ENCODE results near the gene CEP70. TPM values are rescaled to one million over a fixed set of nuclear protein-coding genes. Genes with fewer than 3 reads are reported as not detected.
"Not testable (repeated sequence)": the region's sequence is repeated elsewhere in the genome, so short reads cannot be mapped to it uniquely, and the experiment has no call there.

Gene CEP70
- total RNA-seq, 1 donor from 2014 or later = 29.7 TPM

DNA sequence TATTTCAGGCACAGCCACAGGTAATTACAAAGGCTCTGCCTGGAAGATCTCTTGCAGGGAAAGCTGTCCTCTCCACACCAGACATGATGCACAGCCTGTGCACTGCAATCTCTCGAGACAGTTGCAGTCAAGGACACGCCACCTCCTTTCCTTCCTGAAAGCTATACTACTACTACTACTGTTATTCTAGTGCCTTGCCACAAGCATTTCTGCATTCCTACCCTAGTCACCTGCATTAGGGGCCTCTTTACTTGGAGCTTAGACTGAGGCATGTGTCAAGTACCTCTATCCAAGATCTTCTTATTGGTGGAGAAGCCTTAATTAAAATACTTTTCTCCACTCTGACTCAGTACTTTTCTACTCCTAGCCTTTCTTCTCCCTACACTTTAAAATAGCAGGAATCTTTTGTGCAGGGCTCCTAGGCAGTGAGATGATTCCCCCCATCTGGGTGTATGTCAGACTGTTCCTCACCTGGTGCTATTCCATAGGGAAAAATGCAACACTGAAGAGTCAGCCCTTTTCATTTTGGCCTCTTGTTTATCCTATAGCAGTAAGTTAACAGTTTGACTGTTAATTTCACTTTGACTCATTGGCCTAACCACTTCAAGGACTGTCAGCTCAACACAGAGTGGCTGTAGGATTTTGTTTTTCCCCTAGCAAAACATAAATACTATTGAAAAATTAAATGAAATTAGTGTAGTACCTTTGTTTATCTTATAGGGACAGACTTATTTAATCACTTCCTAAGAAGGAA is 80.8 kb downstream of the CEP70 start:
- no peak for DNase-seq

DNA sequence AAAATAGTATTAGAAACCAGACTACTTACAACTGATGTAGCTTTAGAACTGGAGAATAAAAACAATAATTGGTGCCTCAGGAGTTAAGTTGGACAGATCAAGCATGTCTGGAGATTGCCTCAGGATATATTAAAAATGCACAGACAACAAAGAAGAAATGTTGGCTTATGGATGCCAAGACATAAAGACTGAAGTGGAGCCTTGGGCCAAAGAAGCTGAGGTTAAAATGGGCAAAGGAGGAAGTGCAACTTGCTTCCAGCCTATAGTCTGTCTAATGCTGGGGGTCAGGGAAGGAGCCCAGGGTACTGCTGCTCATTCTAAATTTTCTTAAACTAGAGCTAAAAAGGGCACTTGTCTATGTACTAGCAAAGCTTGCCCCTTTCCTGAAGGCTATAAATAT is 82.1 kb downstream of the CEP70 start:
- DNase-seq = no peak

DNA sequence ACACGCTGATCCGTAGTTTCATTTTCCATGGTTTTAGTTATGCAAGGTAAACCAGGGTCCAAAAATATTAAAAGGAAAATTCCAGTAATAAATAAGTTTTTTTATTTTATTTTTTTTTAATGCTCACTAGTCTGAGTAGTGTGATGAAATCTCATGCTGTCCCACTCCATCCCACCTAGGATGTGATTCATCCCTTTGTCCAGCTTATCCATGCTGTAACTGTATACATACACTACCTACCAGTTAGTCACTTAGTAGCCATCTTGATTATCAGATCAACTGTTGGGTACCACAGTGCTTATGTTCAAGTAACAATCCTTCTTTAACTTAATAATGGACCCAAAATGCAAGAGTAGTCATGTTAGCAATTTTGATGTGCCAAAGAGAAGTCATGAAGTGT is 84.5 kb downstream of the CEP70 start:
- DNase-seq = no peak

DNA sequence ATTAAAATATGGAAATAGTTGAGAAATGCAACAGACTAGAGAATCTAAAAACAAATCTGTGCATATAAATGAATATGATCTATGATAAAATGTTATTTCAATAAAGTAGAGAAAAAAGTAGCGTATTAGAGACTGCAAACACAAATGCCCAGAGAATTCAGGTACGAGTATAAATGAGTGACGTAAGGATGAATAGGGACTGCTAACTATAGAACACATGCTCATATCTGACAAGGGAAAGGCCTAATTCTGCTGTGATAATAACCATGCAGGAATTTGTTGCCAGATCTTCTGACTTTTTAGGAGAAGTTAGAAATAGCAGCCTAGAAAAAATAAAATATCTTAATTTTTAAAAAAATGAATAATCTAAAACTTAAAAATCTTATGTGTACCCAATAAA is 86.5 kb downstream of the CEP70 start:
- no peak for DNase-seq

- DNase-seq = no peak
Measured at GRCh38 chr3:138498991-138499390, 95.1 kb downstream of the CEP70 start.

DNA sequence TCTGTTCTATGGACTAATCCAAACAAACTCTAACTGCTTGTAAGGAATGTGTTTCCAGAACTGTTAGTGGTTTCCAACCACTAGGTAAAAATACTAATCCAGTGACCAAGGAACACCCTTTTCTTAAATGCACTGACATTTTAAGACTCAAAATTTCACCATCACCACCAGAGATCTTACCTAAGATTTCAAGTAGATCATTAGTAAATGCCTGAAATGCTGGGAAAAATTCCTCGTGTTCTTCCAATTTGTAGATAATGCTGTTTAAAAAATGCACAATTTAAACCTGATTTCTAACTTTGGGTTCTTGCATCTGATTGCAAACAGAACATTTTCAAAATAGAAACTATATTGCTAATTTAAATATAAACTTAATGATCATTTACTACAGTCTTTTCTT is 96.2 kb downstream of the CEP70 start:
- DNase-seq = no peak

DNA sequence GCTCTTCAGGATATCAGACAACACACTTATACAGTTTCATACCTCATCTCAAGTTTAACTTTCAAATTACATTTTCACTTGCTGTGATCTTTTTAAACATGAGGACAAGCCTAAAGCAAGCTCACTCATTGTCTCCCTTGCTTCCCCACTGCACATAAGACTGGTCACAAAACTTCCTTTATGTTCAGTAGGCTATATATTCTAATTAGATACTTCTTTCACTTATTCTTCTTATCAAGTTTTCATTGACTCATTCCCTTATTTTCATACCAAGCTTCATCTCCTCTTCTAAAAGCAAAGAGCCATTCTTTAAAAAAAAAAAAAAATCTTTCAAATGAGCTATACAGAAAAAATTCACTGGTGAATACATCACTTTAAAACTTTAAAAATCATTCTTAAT is 97.0 kb downstream of the CEP70 start:
- no peak for DNase-seq

DNA sequence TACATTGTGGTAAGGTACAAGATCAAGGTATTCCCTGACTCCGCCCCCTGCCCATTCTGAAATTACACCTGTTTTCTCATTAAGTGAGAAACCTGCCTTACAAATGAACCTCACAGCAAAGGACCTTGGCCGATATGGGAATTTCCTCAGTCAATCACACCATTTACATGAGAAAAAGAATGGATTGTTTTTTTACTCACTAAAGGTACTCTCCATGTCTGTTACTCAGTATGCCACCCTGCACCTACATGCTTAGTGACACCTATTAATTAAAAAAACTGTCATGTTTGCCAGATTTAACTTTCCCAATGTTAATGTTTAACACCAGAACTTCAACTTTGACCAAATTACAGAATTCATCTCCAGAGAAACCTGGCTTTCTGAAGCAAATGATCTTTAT is 97.6 kb downstream of the CEP70 start:
- no peak for DNase-seq

- not testable (repeated sequence) for DNase-seq
Measured at GRCh38 chr3:138495638-138496037, 98.4 kb downstream of the CEP70 start.

- DNase-seq = no peak
Measured at GRCh38 chr3:138494607-138494929, 99.5 kb downstream of the CEP70 start.

DNA sequence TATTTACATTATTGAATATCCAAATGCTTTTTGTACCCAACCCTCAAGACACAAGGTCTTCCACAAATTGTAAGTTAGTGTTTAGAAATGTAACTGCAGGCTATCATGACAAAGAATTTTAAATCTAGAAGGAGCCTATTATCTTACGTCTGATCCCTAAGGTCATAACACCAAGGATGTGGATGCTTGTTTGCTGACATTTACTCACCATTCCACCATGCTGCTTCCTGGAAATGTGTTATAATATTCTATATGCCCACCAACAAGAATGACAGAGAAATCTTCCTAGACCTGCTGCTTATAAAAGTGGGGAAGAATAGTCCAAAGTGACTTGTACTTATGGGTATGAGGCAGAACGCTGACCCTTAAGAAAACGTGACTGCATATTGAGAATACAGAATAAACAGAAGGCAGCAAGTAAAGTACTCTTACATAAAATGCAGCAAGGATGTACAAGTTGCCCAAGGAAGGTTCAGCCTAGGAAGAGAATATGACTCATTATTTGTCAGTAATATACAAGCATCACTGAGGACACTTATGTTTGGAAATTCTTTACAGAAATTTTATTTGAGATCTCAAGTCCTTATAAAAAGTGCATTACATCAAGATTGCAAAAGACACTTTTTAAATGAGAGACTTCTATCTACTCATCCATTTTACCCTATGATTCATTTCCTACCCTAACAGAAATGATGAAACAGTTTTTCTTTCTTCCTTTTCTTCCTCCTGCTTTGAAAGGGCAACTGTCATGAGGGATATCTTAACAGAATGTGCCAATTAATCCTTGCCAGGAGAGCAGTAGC is 100.1 kb downstream of the CEP70 start:
- DNase-seq = no peak

DNA sequence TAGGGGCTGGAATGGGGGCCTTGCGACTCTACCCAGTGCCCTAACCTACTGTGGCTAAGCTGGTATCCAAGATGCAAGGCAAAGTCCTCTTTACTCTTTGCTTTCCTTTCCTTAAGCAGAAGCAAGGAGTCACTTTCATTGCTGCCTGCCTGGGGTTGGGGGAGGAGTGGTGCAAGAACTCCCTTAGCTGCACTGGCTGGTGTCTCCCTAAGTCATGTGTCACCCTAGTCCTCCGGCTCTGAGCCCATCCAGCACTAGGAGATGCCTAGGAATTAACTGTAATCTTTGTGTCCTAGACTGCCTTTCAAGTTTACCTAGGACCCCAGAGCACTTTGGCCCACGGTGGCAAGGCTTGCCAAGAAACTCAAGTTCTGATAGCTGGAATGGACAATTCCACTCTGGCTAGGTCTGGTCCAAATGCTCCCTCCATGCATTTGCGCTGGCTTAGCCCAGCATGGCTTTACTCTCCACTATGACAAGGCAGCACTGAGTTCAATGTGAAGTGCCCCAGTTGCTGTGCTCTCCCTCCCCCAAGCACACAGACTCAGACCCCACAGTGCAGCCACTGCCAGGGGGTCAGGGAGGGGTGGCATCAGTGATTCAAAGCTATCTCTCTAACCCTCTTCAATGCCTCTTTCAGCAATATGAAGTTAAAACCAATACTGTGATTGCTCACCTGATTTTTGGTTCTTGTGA is 100.9 kb downstream of the CEP70 start:
- DNase-seq = no peak

DNA sequence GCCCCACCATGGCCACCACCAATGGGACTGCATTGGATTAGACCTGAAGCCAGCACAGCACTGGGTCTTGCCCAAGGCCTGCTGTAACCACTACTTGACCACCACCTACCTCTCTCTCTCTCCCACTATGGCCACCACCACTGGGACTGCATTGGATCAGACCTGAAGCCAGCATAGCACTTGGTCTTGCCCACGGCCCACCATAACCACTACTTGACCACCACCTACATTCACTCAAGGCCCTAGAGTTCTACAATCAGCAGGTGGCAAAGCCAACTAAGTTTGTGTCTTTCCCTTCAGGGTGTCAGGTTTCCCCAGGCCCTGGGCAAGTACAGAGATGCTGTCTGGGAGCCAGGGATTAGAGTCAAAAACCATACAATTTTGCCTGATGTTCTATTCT is 102.1 kb downstream of the CEP70 start:
- no peak for DNase-seq

- not testable (repeated sequence) for DNase-seq
Measured at GRCh38 chr3:138486580-138486979, 107.5 kb downstream of the CEP70 start.

- not testable (repeated sequence) for DNase-seq
Measured at GRCh38 chr3:138484672-138485071, 109.4 kb downstream of the CEP70 start.

DNA sequence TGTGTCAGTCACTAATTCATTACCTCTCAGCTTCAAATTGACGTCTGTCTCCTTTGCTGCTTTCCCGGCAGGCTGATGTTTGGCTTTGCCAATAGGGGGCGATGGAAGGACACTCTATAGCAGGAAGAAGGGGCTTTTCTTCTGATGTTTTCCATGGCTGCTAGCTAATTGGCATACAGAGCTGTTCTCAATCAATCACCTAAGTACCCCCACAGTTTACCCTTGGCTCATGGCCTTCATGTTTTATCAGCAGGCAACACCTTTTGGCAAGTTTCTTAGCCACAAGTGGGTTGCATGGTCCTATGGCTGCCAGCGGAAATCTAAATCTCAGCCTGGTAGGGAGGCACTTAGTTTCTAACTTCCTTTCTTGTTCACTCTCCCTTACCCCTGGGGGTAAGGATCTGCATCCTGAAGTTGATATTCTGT is 114.6 kb downstream of the CEP70 start:
- DNase-seq = no peak

DNA sequence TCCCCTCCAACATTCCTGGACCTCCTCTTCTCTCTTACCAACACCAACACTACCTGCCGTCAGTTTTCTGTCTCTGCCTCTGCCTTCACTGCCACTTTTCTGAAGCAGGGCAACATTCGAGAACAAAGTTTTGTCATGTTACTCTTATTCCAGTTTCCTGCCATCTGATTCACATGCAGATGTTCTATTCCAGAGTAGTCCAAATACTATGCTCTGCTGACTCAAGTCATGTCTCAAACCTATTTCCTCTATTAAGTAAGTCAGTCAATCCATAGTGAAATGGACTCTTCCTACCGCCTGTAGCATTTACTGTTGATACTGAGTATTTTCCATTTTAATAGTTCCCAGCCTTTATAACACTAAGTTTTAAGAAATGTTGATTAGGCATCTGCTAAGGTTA is 116.3 kb downstream of the CEP70 start:
- DNase-seq = no peak

- no peak for DNase-seq
Measured at GRCh38 chr3:138477120-138477519, 116.9 kb downstream of the CEP70 start.

DNA sequence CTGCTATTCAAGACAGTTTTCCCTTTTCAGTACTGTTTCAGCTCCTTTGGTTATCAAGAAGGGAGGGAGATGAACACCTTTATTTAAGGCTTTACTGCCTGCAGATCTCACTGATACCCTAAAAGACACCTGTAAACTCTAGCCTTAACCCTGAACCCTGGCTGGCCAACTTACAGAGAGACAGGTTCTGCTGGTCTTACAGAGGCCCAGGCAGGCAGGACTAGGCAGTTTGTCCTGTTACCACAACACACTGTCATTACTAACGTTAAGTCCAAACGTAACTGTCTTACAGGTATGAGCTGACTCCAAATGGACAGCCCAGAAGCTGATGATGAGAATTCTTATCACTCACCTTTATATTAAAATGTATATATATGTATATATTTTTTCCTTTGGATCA is 117.5 kb downstream of the CEP70 start:
- no peak for DNase-seq

DNA sequence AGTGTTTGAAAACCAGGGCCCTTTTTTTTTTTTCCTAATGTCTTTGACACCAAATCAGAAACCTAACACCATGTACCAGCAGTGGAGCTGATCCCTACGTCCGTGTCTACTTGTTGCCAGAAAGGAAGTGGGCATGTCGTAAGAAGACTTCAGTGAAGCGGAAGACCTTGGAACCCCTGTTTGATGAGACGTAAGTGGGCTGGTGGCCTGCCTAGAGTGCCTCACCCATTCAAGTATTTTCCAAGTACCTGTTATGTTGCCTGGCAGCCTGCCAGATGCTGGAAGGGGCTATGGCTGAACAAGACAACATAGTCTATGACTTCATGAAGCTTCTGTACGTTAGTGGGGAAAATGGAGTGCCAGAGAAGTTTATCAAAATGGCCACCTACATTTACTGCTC is 119.9 kb downstream of the CEP70 start:
- DNase-seq = no peak

DNA sequence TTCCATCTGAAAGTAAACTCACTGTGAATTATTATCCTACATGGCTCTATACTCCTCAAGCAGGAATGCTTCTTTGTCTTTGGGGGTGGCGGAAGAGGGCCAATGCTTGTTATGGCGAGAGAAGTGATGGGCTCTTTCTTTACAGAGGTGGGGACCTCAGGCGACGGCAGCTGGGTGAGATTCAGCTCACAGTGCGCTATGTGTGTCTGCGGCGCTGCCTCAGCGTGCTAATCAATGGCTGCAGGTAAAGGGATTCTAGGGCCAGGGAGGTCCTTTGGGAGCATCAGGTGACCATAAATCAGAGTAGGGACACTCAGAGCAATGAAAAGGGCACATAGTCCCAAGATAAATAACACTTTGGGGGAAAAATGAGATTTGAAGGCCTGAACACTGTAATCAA is 120.7 kb downstream of the CEP70 start:
- no peak for DNase-seq

- no peak for DNase-seq
Measured at GRCh38 chr3:138472141-138472825, 121.8 kb downstream of the CEP70 start.

DNA sequence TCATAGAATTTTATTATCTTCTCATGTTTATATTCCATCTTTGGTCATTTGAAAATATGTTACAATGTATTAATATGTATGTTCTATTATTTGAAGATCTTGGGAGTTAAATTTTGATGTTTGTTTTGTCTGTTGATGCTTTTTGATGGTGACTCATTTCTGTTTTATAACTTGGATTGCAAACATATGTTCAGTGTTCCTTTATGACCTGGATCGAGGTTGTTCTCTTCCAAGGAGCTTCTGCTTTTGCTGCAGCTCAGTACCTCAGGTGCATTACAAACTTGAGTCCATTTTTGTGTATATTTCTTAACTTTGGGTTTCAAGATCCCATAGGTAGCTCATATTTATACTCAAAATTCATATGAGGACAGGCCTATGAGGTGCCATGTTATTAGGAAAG is 122.6 kb downstream of the CEP70 start:
- DNase-seq = no peak

All from skin of body (tissue), 2 donors.